NT2/D1 (cell line): ENCODE measurements around the gene SND1.

ENCODE experiments used
- SUZ12 ChIP-seq: IDR thresholded peaks from 2 replicates; pipeline ENCODE4 v1.6.1; 2011; ENCODE audit not compliant: insufficient read length, insufficient read depth; ENCODE audit errors: extremely low read depth
- ZNF274 ChIP-seq: IDR thresholded peaks from 2 replicates; pipeline ENCODE4 v1.6.1; 2011; ENCODE audit warnings: mild to moderate bottlenecking, low read depth, low read length

DNA sequence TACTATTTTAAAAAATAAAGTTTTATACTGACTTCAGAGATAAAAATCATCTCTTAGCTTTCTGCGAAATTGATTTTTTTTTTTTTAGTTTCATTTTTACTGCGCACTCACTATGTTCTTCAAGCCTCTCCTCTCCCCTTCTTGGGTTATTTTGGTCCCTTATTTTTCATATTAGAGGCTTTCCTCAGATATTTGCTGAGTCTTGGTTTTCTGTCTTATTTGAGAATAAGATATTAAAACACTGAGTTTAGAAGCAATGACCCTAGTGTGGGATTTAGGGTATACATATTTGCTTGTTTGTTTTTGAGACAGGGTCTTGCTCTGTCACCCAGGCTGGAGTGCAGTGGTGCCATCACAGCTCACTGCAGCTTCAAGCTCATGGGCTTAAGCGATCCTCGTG lies 59.9 kb downstream of the SND1 start:
- TF ChIP-seq ZNF274 (no peak), SUZ12 (no peak)
